Cerebellar nuclear complex (tissue), 1 donor: ENCODE results near the gene CYTH1.
"Not testable (repeated sequence)": the region's sequence is repeated elsewhere in the genome, so short reads cannot be mapped to it uniquely, and the experiment has no call there.

Experiments used
- DNase-seq, 2 experiments: peaks; one replicate each; lab custom pipeline; 2025; lab: John Stamatoyannopoulos, UW

CYTH1 gene

DNA sequence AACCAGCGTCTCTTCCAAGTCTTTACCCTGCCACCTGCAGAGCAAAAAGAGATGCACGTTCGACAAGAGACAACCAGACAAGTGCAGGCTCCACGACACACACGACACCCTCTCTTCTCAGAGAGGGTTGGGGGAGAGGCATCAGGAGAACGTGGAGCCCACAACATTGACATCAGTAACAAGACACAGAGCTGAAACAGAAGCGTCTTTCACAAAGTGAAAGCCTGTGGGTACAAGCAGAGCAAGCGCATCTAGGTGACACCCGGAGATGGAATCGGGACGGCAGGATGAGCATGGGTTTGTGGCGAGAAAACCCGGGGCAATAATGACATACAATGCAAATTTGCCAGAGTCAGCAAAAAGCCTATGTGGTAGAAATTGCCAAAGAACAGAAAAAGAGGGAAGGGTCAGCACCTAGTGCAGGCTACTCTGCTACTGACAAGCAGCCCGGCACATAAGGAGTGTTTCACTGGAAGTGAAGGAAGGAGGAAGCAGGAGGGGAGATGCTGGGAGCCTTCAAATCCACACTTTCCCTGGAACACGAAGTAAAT, 89.5 kb downstream of the CYTH1 start:
- DNase-seq: no peak

DNA sequence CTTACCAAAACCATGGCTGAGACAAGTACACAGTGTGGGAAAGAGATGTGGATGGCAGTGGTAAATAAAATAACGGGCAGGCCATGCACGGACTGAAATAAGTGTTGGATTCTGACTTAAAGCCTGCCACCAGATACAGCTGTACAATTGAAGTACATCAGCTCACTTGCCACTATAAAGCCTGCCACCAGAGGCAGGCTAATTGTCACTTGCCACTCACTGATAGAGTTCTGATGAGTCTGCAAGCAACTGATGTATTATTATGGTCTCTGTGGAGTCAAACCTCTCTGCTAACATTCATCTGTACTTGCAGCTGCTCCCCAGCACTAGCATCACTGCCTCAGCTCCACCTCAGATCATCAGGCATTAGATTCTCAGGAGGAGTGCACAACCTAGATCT, 93.0 kb downstream of the CYTH1 start:
- DNase-seq: no peak

DNA sequence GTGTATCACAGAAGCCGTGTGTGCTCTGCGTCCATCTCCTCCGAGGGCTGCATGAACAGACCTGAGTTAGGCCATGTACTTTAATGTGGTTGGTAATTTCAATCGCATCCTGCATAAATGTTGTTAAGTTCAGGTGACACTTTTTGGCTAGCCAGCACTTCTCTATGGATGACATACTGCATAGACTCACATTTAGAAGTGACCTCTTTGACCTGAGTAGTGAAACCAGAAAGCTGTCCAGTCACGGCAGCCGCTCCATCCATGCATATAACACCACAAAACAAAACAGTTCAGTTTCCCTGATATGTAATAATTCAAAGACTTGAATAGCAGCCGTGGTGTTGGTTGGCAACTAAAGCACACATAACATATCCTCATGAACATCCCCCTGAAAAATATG, 94.1 kb downstream of the CYTH1 start:
- no peak for DNase-seq

DNA sequence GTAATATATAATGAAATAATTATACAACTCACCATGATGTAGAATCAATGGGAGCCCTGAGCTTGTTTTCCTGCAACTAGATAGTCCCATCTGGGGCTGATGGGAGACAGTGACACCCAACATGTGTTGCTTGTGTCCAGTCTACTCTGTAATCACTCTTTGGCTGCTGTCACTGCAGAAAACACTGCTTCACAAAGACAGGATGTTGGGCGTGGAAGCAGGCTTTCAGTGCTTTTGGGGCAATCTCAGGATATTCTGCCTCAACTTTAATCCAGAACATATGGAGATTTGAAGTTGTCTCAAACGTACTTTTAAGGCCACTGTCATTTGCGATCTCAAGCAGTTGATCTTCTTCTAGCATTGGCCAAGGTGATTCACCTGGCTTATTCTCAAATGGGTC, 94.9 kb downstream of the CYTH1 start:
- DNase-seq: no peak

DNA sequence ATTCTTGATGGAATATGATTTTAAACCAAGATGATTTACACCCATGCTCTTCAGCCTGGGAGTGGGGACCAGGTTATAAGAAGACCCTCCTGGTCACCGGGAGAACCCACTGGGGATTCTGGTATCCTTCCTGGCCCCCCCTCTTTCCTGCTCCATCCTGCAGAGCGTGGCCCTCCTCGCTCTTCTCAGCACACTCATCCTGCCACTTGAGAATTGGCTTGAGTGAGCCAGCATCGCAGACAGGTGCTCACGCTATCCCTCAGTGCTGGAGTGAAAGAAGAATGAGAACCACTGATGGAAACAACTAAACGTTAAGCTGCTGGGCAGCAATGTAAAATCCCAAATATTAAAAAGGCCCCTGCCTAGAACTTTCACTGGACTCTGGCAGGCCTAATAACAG, 98.0 kb downstream of the CYTH1 start:
- no peak for DNase-seq

DNA sequence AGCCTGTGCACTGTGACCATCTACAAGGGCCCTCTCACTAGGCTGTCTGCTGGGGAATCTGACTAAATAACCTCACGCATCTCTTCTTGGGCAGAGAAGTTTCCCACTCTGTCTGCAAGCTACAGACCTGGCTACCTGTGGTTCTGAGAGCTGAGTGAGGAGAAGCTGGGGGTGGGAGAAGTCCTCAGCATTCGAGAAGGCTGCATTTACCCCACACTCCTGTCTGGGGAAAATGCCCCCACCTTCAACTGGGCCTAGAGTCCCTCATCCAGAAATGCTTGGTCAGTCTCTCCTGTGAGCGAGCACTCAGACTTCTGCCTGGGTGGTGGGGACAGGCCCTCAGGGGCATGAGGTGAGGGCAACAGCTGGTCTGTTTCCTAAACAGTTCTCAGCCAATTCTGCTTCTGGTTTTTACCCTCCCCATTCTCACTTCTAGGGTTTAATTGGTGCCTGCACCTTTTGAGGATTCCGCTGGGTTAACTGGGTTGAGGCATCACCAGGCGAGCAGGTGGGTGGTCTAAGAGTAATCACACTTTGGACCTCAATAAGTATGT, 98.6 kb downstream of the CYTH1 start:
- DNase-seq: no peak

DNA sequence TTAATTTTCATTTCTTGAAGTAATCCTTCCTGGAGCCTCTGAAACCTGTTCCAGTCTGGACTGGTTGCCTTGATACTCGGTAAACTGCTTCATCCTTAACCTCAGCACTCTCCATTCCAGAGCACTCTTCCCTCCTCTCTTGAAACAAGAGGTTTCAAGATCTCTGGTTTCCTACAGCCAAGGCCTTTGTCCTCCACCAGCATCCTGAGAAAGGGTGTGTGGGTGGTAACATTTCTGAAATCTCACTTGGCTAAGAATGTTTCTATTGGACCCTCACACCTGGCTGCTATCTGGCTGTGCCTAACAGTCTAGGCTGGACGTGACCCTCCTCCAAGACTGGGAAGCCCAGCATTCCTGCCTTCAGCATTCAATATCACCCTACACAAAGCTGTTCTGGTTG, 99.7 kb downstream of the CYTH1 start:
- DNase-seq: no peak

DNA sequence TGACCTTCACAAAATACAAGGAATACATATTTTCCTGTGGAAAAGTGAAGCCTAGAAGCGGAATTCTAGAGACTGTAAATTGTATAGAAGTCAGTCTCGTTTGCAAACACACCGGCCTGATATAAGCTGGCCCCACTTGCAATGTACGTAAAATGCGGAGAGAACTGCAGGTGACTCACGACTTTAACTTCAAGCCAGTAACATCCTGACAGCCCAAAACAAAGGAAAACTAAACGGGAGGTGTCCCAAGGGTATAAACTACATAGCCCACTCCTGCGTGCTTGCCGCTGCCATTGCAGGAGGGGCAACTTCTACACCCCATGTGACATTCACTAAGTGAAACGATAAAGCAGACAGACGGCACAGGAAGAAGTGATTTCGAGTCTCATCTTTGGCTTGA, 101.6 kb downstream of the CYTH1 start:
- DNase-seq: no peak

DNA sequence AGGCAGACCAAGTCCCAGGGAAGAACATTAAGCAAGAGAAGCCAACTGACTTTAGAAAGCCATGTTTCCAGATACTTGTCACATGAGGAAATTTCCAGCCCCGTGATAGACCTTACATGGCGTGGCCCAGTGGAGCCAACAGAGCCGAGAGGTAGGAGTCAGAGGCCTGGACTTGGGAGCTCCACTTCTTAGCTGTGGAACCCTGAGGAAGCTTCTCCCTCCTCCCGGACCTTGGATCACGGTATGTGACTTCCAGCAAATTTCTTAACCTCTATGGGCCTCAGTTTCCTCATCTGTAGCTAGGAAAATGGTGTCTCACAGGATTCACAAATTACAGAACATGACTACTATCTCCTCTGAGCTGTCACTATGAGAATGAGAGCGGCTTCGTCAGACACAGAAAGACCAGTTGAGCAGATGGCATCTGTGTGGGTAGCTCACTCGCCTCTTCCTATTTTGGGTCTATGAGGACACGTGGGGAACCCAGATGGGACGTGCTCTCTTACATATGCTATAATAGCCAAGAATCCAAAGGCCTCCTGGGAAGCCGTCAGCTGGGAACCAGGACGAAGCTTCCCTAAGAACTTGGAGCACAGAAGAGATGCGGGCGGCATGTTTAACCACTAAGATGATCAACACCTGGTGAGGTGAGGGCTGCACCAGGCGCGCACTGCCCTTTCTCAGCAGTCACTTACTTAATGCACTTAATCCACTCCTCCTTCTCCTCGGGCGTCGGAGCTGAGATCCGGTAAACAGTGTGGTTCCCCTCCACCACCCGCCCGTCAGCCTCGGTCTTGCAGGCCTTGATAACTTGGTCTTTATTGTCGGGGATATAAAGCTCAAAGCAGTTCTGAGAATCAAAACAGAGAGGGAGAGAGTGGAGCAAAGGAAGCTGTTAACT, 102.3 kb downstream of the CYTH1 start:
- peak; percentile 55 to 83 for DNase-seq

DNA sequence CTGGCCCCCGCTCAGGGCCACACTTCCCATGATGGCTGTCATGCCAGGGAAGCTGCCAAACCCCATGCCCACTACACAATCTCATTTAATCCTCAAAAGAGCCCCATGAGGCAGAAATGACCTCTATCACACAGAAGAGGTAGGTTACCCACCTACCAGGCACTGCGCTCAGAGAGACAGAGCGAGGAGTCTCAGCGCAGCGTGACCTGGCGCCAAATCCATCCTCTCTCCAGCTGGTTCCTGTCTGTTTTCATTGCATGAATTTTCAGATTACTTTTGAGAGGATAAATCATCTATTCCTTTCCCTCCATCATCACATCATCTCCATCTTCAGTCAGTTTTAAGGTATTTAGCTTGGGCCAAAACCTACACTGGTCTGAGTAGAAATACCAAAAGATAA, 103.4 kb downstream of the CYTH1 start:
- DNase-seq: no peak

DNA sequence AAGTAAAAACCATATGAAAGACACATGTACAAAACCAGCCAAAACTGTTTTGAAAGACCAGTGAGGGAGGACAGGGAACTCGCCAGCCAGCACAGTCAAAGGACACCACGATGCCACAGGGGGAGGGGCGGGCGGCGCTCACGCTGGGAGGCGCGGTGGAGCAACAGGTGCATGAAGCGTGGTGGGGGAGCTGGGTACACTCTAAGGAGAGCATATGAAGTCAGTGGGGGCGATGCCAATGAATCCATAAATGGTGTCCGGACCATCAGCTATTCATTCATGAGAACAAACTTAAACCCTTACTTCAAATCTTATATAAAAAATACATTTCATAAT, 103.9 kb downstream of the CYTH1 start:
- DNase-seq: no peak

DNA sequence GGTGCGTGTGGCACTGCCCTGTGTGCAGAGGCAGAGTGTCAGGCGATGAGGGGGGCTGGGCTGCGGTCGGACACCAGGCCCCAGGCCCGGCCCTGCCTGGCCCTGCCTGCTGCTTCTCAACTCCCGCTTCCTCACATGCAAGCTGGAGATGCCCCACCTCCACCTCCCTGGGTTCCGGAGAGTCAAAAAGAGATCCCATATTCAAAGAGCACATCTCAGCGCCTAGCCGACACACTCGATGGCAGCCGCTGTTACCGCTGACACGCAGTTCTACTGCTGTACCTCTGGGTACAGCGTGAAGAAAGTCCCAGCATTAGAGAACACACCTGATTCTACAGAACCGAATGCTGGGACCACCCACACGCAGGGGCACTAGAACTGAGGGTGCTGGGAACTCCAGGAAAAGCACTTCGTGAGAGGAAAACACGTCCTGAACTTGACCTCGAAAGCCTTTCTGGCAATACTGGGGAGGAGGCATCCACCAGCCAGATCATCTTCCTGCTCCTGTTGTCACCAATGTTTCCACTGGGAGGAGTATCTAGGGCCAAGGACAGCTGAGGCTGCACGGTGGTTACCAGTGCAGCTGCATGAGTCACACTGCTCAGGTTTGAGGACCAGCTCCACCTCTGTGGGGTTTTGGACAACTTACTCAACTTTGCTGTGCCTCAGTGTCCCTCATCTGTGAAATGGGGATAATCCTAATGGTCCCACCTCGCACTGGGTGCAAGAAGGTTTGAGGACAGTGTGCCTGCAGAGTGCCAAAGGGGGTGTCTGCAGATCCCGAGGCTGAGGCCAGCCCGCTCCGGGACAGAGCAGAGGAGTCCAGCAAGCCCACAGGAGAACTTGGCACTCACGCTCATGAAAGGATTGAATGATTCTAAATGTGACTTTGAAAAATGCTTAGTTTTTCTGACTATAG, 104.5 kb downstream of the CYTH1 start:
- DNase-seq: no peak

DNA sequence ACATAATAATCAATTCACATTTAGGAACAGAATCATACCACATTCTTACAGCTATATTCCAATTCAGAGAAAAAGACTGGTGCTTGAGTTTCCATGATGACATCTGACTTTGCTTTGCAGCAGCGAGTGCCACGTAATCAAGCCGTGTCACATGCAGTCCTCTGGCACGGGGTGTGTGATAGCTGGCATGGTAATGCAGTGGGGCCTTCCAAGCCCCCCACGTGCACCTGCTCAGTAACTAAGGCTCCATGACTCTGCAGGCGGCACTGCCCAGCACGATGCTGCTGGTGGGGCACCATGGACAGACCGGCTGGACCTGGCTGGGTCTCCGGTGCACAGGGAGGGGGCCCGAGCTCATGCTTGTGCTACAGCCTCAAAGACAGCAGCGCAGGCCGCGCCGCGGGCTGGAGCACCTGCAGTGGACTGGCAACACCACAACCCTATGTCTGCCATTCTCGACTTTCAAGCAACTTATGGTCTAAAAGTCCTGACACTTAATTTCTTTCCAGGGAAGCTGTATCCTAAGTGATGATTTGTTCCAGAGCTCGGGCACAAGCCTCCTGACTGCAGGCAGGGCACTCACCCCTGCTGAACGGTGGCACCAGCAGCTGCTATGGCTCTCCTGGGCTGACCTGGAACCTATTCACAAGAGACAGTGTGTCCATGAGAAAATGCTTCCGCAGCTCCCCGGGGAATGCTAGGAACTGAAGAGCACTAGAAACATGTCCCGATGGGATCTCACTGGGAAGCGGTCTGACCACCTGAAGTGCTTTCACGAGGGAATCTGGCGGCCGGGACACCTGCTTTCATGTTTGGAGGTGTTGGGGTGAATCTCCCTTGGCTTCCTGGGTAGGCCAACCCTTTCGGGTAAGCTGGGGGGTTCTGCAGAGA, 105.4 kb downstream of the CYTH1 start:
- DNase-seq: peak in 1 of 2 experiments; percentile 27

DNA sequence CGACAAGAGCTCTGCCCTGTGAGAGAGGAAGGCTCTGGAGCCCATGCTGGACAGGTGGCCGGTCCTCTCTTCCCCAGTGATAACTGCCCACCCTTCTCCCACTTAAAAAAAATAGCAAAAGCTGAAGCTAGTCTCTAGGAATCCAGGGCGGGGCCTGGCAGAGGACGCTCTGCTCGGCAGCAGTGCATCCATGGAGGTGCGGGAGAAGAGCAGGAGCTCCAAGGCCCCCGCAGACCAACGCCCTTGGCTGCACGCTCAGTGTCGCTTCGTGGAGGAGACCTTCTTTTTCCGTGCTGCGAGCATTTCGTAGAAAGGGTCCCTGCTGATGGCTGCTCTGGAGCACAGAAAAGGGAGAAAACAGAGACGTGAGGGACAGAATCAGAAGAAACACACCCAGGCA, 106.2 kb downstream of the CYTH1 start:
- DNase-seq: no peak

DNA sequence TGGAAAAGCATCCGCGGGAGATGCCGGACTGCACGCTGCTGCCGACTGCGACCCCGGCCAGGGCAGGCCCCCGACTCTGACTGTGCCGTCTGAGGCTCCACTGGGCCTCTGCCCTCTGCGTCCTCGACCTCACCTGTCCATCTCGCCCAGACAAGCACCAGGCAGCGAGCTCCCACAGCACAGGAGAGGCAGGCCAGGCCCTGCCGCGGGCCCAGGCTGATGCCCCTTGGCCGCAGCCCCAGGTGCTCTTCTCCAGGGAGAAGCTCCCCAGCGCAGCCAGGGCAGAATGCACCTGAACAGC, 106.8 kb downstream of the CYTH1 start:
- no peak for DNase-seq

DNA sequence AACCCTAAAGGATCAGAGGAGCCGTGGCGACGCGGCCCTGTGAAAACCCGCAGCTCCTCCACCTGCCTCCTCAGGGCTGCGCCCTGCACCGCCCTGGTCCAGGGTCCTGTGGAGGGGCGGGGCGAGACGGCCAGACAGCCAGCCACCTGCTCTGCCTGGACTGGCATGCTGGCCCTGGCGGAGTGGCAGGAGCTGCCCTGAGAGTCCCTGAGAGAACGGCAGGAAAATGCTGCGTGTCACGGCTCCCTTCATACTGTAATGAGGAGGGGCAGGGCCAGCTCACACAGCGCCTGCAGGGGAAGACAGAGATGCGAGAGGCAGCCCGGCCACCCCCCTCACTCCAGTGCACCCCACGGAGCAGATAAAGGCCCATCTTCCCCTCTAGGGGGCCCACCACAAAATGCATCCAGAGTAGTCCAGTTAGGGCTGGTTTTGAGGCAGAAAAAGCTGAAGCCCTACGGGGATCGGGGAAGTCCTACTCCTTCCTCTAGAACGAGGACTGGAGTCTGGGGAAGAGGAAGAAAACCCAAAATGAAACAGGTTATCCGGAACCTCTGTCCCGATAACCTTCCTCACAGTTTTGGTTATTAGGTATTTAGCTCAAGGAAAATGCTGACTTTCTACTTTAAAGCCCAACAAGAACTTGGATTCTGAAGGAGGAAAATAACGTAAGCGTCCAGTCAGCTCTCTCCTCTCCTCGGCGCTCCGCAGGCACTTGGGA, 107.3 kb downstream of the CYTH1 start:
- DNase-seq: no peak

DNA sequence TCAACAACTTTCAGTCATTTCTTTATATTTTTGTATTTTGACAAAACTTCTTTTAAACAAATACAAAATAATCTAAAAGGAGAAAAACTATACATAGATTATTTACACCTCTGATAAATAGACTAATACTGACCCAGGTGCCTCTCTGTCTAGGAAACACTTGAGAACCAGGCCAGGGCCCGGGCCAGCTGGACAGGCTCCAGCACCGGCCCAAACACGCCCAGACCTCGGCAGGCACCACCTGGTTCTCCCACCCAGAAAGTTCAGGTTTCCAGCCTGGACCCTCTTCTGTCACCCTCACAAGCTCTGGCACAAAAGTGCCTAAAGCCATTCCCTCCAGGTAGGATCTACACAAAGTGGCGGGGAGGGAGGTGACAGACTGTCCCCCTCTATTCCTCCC, 107.9 kb downstream of the CYTH1 start:
- no peak for DNase-seq

DNA sequence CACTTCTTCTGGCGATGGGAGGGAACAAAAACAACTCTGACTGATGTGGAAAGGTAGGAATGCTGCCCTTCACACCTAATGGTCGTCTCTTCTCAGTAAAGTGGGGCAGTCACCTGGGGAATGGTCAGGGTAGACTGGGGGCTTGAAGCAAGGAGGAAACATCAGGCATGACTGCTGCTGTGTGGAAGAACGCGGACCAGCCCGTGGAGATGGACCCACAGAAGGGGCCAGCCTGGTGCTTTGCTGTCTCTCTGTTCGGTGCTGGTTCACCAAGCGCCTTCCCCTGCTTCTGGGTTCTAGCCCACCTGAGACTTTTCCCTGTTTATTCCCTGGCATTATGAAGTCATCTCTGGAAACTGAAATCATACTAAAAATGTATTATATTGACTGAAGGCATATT, 108.7 kb downstream of the CYTH1 start:
- DNase-seq: no peak

DNA sequence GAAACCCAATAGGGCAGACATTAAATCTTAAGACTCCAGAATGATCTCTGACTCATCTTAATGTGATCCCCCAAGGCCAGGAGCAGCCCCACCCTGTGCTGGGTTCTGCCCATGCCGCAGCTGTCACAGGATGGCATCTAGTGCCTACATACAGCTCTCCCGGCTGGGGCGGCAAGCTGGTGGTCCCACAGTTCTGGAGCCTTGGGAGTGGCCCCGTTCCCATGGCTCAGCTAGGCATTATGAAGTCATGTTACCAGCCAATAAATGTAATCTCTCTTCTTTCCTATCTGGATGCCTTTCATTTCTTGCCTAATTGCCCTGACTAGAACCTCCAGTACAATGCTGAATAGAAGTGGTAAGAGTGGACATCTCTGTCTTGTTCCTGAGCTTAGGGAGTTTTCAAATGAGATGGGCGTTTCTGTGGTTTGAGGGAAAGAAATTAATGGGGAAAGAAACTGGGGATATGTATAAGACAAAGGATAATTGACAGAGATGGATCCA, 109.2 kb downstream of the CYTH1 start:
- DNase-seq: no peak

DNA sequence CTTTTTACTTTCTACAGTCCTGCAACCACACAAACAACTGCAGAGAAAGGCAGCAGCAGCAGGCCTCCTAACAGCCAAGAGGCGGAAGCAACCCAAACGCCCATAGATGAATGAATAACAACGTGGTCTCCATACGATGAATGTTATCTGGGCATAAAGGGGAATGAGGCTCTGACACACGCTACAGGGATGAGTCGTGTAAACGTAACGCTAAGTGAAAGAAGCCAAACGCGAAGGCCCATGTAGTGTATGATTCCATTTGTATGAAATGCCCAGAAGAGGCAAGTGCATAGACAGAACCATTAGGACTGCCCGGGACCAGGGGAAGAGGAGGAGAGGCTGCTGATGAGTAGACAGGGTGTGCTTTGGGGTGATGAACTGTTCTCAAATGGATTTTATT, 110.1 kb downstream of the CYTH1 start:
- DNase-seq: no peak

DNA sequence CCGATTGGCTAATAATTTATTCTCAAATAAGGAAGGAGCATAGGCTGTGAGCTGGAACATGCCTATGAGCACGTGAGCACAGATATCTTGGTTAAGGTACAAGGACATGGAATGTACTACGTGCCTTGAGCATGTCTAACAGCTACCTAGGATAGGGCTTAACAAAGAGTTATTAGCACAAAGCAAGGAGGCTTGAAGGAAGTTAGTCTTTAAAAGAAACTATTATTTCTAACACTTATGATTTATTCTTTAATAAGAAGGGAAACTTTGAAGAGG, 110.4 kb downstream of the CYTH1 start:
- not testable (repeated sequence) for DNase-seq
